Subcutaneous abdominal adipose tissue (tissue), 5 donors: ENCODE measurements around the gene LRCH3.

Experiments used
- H3K27ac ChIP-seq: one replicate; pipeline ENCODE4 v1.7.0; 2013; ENCODE audit warnings: low read depth, mild to moderate bottlenecking, inconsistent platforms, low read length, moderate library complexity
- H3K27me3 ChIP-seq, 5 donors: one replicate each; pipeline ENCODE4 v1.7.0; 2013; ENCODE audit warnings: low read length in 5 of 5, inconsistent platforms in 1 of 5; ENCODE audit not compliant: control insufficient read depth in 5 of 5, insufficient read depth in 4 of 5
- H3K36me3 ChIP-seq, 5 donors: one replicate each; pipeline ENCODE4 v1.7.0; 2013; ENCODE audit warnings: low read length in 5 of 5; ENCODE audit not compliant: control insufficient read depth in 5 of 5, insufficient read depth in 5 of 5
- H3K4me1 ChIP-seq, 5 donors: one replicate each; pipeline ENCODE4 v1.7.0; 2013; ENCODE audit warnings: low read length in 5 of 5, mild to moderate bottlenecking in 3 of 5, moderate library complexity in 1 of 5; ENCODE audit not compliant: control insufficient read depth in 5 of 5, insufficient read depth in 5 of 5
- H3K4me3 ChIP-seq, 5 donors: one replicate each; pipeline ENCODE4 v1.7.0; 2013; ENCODE audit warnings: low read length in 5 of 5, low read depth in 1 of 5
- H3K9ac ChIP-seq, 5 donors: one replicate each; pipeline ENCODE4 v1.7.0; 2013; ENCODE audit warnings: low read length in 5 of 5, mild to moderate bottlenecking in 4 of 5, moderate library complexity in 3 of 5
- H3K9me3 ChIP-seq, 5 donors: one replicate each; pipeline ENCODE4 v1.7.0; 2013; ENCODE audit warnings: low read length in 5 of 5; ENCODE audit not compliant: control insufficient read depth in 5 of 5
- donor health status: healthy.
- donor health status: healthy.
- donor health status: healthy.
- donor health status: healthy.
- donor health status: healthy.

Gene LRCH3

GRCh38 chr3:197752107-197752506 lies 38.9 kb upstream of the LRCH3 start:
- H3K9ac ChIP-seq, result peak overlapping the region in 1 of 5 donors; percentile 51
- H3K4me3 ChIP-seq, result no peak overlapping the region
- H3K9me3 ChIP-seq, result no peaks in the 10 kb centered on the region
- H3K4me1 ChIP-seq, result peaks cover 4 to 37% (median 27%) of the 10 kb centered on the region in 5 donors
- peaks cover 0 to 4% (median 2%) of the 10 kb centered on the region in 5 donors for H3K36me3 ChIP-seq
- no peak overlapping the region for H3K27ac ChIP-seq
- no peaks in the 10 kb centered on the region for H3K27me3 ChIP-seq

GRCh38 chr3:197753263-197753662 lies 37.8 kb upstream of the LRCH3 start:
- peaks cover 4 to 34% (median 27%) of the 10 kb centered on the region in 5 donors for H3K4me1 ChIP-seq
- H3K9me3 ChIP-seq, result no peaks in the 10 kb centered on the region
- no peaks in the 10 kb centered on the region for H3K27me3 ChIP-seq
- H3K4me3 ChIP-seq, result no peak overlapping the region
- H3K9ac ChIP-seq, result peak overlapping the region in 1 of 5 donors; percentile 46
- no peak overlapping the region for H3K27ac ChIP-seq
- peaks cover 0 to 7% (median 2%) of the 10 kb centered on the region in 5 donors for H3K36me3 ChIP-seq

GRCh38 chr3:197756704-197757103 lies 34.4 kb upstream of the LRCH3 start:
- Histone ChIP-seq H3K36me3 (peaks cover 6 to 16% (median 8%) of the 10 kb centered on the region in 5 donors), H3K9ac (no peak overlapping the region), H3K27me3 (no peaks in the 10 kb centered on the region), H3K4me3 (no peak overlapping the region), H3K4me1 (peaks cover 0 to 9% (median 6%) of the 10 kb centered on the region in 5 donors), H3K9me3 (no peaks in the 10 kb centered on the region), H3K27ac (no peak overlapping the region)

- Histone ChIP-seq H3K4me1 (peaks cover 0 to 3% (median 0%) of the 10 kb centered on the region in 5 donors), H3K27ac (no peak overlapping the region)
Measured at GRCh38 chr3:197758512-197758911, 32.5 kb upstream of the LRCH3 start.

GRCh38 chr3:197761784-197762183 lies 29.3 kb upstream of the LRCH3 start:
- Histone ChIP-seq H3K36me3 (peaks cover 19 to 47% (median 22%) of the 10 kb centered on the region in 5 donors), H3K4me3 (no peak overlapping the region)

More at GRCh38 chr3:197758512-197758911, 32.5 kb upstream of the LRCH3 start:
- Histone ChIP-seq H3K4me3 (no peak overlapping the region), H3K9ac (no peak overlapping the region), H3K9me3 (no peaks in the 10 kb centered on the region), H3K27me3 (no peaks in the 10 kb centered on the region), H3K36me3 (peaks cover 13 to 23% (median 19%) of the 10 kb centered on the region in 5 donors)

DNA sequence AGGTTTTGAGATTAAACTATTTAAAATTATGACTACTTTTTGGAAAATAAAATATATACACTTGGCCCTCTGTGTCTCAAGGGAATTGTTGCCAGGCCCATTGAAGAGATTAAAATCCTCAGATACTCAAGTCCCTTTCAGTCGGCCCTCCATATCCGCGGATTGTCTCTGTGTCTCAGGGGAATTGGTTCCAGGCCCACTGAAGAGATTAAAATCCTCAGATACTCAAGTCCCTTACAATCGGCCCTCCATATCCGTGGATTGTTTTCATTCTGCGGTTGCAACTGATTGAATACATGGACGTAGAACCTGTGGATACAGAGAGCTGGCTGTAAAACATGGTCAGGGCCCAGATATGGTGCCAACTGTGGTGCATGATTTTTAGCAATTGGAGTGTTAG lies 15.7 kb upstream of the LRCH3 start:
- H3K4me3 ChIP-seq, result no peak overlapping the region
- peaks cover 30 to 81% (median 63%) of the 10 kb centered on the region in 5 donors for H3K36me3 ChIP-seq
- no peaks in the 10 kb centered on the region for H3K9me3 ChIP-seq
- peaks cover 0 to 3% (median 0%) of the 10 kb centered on the region in 5 donors for H3K4me1 ChIP-seq
- no peaks in the 10 kb centered on the region for H3K27me3 ChIP-seq
- H3K27ac ChIP-seq, result no peak overlapping the region
- no peak overlapping the region for H3K9ac ChIP-seq

More at GRCh38 chr3:197761784-197762183, 29.3 kb upstream of the LRCH3 start:
- no peak overlapping the region for H3K9ac ChIP-seq
- no peak overlapping the region for H3K27ac ChIP-seq
- H3K27me3 ChIP-seq, result no peaks in the 10 kb centered on the region
- H3K4me1 ChIP-seq, result no peaks in the 10 kb centered on the region
- no peaks in the 10 kb centered on the region for H3K9me3 ChIP-seq

DNA sequence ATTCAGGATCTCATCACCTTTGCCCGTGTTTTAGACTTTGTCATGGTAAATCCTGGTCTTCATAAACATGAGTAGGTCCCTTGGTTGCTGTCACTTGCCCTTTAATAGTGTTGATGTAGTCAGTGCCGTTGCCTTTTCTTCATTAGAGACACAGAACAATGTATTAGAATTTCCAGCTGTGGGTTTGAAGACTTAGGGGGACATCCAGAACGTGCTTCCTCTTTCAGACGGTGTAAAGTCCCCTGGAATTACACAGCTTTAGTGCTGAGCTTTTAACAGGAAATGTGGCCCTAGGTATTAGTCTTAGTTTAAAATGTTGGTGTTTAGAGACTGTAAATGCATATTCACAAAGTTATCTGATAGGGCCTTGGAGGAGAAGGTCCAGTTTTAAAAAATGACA lies 8.8 kb upstream of the LRCH3 start:
- no peaks in the 10 kb centered on the region for H3K27me3 ChIP-seq
- H3K9ac ChIP-seq, result no peak overlapping the region
- no peak overlapping the region for H3K4me3 ChIP-seq
- no peak overlapping the region for H3K27ac ChIP-seq
- peaks cover 26 to 60% (median 40%) of the 10 kb centered on the region in 5 donors for H3K36me3 ChIP-seq
- H3K4me1 ChIP-seq, result no peaks in the 10 kb centered on the region
- H3K9me3 ChIP-seq, result no peaks in the 10 kb centered on the region

DNA sequence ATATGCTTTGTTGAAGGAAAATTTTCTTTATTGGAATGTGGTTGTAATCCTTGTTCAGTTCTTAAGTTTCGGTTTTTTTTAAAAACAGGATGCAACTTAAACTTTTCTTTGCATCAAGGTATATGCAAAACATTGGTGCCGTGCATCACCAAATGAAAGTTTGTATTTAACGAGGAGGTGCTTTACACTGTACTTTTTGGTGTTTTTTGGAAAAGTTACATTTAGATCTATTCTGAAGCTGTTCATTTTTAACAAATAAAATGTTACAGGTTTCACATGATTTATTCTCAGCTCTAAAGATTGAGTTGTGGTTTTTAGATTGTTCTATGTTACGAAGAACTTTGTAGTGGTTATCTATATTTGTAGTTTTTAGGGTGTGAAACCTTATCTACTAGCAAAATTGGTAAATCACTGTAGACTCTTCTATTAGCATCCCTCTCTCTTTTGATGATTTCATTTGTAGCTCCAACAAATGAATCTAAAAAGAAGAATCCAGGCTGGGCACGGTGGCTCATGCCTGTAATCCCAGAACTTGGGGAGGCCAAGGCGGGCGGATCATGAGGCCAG lies 7.0 kb upstream of the LRCH3 start:
- H3K27me3 ChIP-seq, result no peaks in the 10 kb centered on the region
- no peak overlapping the region for H3K4me3 ChIP-seq
- H3K9ac ChIP-seq, result no peak overlapping the region
- H3K36me3 ChIP-seq, result peaks cover 16 to 41% (median 21%) of the 10 kb centered on the region in 5 donors
- no peaks in the 10 kb centered on the region for H3K4me1 ChIP-seq
- H3K27ac ChIP-seq, result no peak overlapping the region
- no peaks in the 10 kb centered on the region for H3K9me3 ChIP-seq

GRCh38 chr3:197787412-197787811 lies 3.6 kb upstream of the LRCH3 start:
- Histone ChIP-seq H3K4me3 (no peak overlapping the region), H3K9ac (no peak overlapping the region), H3K27me3 (no peaks in the 10 kb centered on the region), H3K4me1 (peaks cover 0 to 10% (median 6%) of the 10 kb centered on the region in 5 donors), H3K9me3 (no peaks in the 10 kb centered on the region), H3K36me3 (peaks cover 2 to 18% (median 8%) of the 10 kb centered on the region in 5 donors), H3K27ac (no peak overlapping the region)

DNA sequence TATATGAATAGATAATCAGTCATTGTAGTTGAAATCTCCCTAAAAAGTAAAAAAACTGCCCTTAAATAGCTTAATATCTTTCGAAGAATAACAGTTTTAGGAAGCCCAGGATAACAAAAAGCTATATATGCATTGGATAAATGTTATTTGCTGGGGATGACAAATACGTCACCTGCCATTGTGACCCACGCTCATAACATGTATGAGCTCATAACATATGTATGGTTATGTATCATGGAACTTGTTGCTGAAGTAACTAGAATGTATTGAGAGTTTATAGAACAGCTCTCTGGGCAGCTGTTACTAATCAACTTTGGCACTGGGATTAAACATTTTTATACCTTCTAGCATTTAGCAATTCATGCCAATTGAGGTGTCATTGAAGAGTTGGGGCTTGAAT lies 1.7 kb upstream of the LRCH3 start:
- Histone ChIP-seq H3K4me1 (peaks cover 0 to 26% (median 21%) of the 10 kb centered on the region in 5 donors), H3K27ac (no peak overlapping the region), H3K9ac (no peak overlapping the region)

More for the DNA sequence above, 1.7 kb upstream of the LRCH3 start:
- no peak overlapping the region for H3K4me3 ChIP-seq
- no peaks in the 10 kb centered on the region for H3K27me3 ChIP-seq
- H3K36me3 ChIP-seq, result peaks cover 0 to 9% (median 0%) of the 10 kb centered on the region in 5 donors
- H3K9me3 ChIP-seq, result no peaks in the 10 kb centered on the region
